GM12878 (cell line): Measurements from ENCODE around the gene TRIM38.

Experiments
- EP300 ChIP-seq, 2 experiments: fragments of 150-350 bp in 1 of 2; IDR thresholded peaks; 2 replicates each; pipeline ENCODE4 v1.6.1; 2011 to 2012; ENCODE audit warnings: low read depth in 2 of 2, low read length in 2 of 2, borderline replicate concordance in 1 of 2, improper control_type of control experiment in 1 of 2, inconsistent platforms in 1 of 2; ENCODE audit not compliant: control insufficient read depth in 1 of 2
- MYC ChIP-seq: IDR thresholded peaks from 2 replicates; pipeline ENCODE4 v1.6.1; 2011; ENCODE audit warnings: mild to moderate bottlenecking, low read length, moderate library complexity, inconsistent platforms; ENCODE audit not compliant: insufficient read depth, insufficient replicate concordance, insufficient read length, severe bottlenecking
- POLR2A ChIP-seq: IDR thresholded peaks from 2 replicates; pipeline ENCODE4 v1.6.1; 2011; ENCODE audit warnings: low read depth, mild to moderate bottlenecking, low read length
- SIX5 ChIP-seq: IDR thresholded peaks from 2 replicates; pipeline ENCODE4 v1.6.1; 2011; ENCODE audit warnings: mild to moderate bottlenecking, low read depth, low read length, moderate library complexity; ENCODE audit not compliant: severe bottlenecking
- SUPT20H ChIP-seq: IDR thresholded peaks from 2 replicates; pipeline ENCODE4 v1.6.1; 2011; ENCODE audit warnings: low read depth, mild to moderate bottlenecking, low read length, moderate library complexity, borderline replicate concordance; ENCODE audit not compliant: control insufficient read depth
- ZNF24 ChIP-seq: fragments of 450-650 bp; IDR thresholded peaks from 2 replicates; pipeline ENCODE4 v1.6.1; 2017; ENCODE audit warnings: antibody characterized with exemption, mild to moderate bottlenecking
- TF ChIP-seq, protein P1 (sequence below), 3 experiments: IDR thresholded peaks in 2 of 3; conservative IDR thresholded peaks in 1 of 3; 2 replicates each; pipeline ENCODE4 v1.5.1; 2011; ENCODE audit warnings: low read depth in 3 of 3, low read length in 3 of 3, mild to moderate bottlenecking in 3 of 3, control low read depth in 2 of 3, moderate library complexity in 2 of 3, inconsistent platforms in 1 of 3, mixed read lengths in 1 of 3; ENCODE audit not compliant: control insufficient read depth in 2 of 3, insufficient read depth in 1 of 3; ENCODE audit errors: extremely low read depth in 1 of 3
- TF ChIP-seq, protein P2 (sequence below): IDR thresholded peaks from 2 replicates; pipeline ENCODE4 v1.6.1; 2011; ENCODE audit warnings: borderline replicate concordance, low read depth, mild to moderate bottlenecking, moderate library complexity, low read length; ENCODE audit not compliant: insufficient read depth, poor library complexity, severe bottlenecking

DNA sequence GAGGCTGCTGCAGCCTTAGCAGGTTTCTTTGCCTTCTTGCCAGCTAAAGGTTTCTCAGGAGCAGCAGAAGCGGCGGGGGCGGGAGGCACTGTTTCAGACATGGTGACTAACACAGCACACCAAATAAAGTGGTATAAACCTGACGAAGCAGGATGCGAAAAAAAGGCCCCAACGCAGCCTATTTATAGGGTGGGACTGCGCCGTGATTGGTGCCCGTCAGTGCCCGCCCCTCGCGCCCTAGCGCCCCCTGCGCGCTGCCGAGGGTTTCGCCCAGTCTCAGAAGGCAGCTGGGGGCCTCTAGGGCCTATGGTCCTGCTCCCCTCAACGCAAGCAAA, 55.0 kb downstream of the TRIM38 start:
- TF ChIP-seq, protein P1, sequence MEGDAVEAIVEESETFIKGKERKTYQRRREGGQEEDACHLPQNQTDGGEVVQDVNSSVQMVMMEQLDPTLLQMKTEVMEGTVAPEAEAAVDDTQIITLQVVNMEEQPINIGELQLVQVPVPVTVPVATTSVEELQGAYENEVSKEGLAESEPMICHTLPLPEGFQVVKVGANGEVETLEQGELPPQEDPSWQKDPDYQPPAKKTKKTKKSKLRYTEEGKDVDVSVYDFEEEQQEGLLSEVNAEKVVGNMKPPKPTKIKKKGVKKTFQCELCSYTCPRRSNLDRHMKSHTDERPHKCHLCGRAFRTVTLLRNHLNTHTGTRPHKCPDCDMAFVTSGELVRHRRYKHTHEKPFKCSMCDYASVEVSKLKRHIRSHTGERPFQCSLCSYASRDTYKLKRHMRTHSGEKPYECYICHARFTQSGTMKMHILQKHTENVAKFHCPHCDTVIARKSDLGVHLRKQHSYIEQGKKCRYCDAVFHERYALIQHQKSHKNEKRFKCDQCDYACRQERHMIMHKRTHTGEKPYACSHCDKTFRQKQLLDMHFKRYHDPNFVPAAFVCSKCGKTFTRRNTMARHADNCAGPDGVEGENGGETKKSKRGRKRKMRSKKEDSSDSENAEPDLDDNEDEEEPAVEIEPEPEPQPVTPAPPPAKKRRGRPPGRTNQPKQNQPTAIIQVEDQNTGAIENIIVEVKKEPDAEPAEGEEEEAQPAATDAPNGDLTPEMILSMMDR (IDR thresholded peaks at IDR 0.05 in 2 of 3, conservative IDR thresholded peaks at IDR 0.05 in 1 of 3; ENCODE audit: control insufficient read depth in 2 of 3, extremely low read depth in 1 of 3, insufficient read depth in 1 of 3, low read depth in 3 of 3, low read length in 3 of 3): peak; percentile 19 to 39 (median 30); a peak in 4 of 6 replicates
- TF ChIP-seq, protein P2, sequence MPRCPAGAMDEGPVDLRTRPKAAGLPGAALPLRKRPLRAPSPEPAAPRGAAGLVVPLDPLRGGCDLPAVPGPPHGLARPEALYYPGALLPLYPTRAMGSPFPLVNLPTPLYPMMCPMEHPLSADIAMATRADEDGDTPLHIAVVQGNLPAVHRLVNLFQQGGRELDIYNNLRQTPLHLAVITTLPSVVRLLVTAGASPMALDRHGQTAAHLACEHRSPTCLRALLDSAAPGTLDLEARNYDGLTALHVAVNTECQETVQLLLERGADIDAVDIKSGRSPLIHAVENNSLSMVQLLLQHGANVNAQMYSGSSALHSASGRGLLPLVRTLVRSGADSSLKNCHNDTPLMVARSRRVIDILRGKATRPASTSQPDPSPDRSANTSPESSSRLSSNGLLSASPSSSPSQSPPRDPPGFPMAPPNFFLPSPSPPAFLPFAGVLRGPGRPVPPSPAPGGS: no peak
- TF ChIP-seq POLR2A: peak; percentile 71
- TF ChIP-seq MYC: no peak
- TF ChIP-seq EP300 (IDR thresholded peaks at IDR 0.05; ENCODE audit: borderline replicate concordance in 1 of 2, control insufficient read depth in 1 of 2, low read depth in 2 of 2, low read length in 2 of 2): no peak
- TF ChIP-seq SIX5: no peak
- TF ChIP-seq ZNF24: no peak
- no peak for TF ChIP-seq SUPT20H
